ENCODE data around the gene ZCCHC8.

Gene ZCCHC8

DNA sequence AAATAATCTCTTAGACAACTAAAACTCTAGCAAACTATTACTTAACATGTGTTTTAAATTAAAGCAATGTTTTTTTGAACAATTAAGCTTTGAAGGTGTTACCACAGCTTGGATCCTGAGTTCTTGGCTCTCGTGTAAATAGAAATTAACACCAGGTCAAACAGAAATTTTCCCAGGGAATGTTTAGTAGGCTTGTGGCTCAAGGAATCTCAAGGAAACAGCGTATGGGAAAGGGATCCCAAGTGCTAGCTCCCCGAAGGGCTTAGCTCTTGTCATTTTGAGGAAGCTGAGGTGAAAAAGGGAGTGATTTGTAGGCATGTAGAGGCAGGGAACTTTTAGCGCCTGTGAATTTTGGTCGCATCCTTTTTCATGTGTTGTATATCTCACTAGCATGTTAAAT is 37.8 kb upstream of the ZCCHC8 start:
- Histone ChIP-seq H3K9ac (ENCODE audit: low read length) (no peak overlapping the region), H3K14ac (ENCODE audit: low read length in 2 of 2) (no peak overlapping the region), H3K23ac (ENCODE audit: low read length in 2 of 2) (no peak overlapping the region), H3K4ac (ENCODE audit: low read depth in 1 of 2, low read length in 2 of 2) (no peak overlapping the region), H3K9me3 (ENCODE audit: control insufficient read depth, low read length) (no peaks in the 10 kb centered on the region), H3K27me3 (ENCODE audit: control insufficient read depth in 1 of 2, insufficient read depth in 1 of 2, low read length in 2 of 2) (no peaks in the 10 kb centered on the region), H2BK12ac (ENCODE audit: low read length in 2 of 2) (no peak overlapping the region), H2BK120ac (ENCODE audit: low read depth, low read length) (no peak overlapping the region), H3K4me2 (ENCODE audit: low read length, poor library complexity, severe bottlenecking) (no peak overlapping the region), H3K36me3 (ENCODE audit: control insufficient read depth in 1 of 2, insufficient read depth in 2 of 2, low read depth in 1 of 2, low read length in 2 of 2) (peaks cover 0 to 23% of the 10 kb centered on the region in 2 experiments), H3K27ac (ENCODE audit: low read length, poor library complexity, severe bottlenecking) (no peak overlapping the region), H4K91ac (ENCODE audit: low read length) (no peak overlapping the region), H3K4me3 (ENCODE audit: insufficient read depth in 1 of 2, low read depth in 1 of 2, low read length in 2 of 2) (no peak overlapping the region), H2BK15ac (ENCODE audit: low read depth, poor library complexity, severe bottlenecking) (no peak overlapping the region), H4K8ac (ENCODE audit: low read length) (no peak overlapping the region), H2BK5ac (ENCODE audit: low read depth, low read length, poor library complexity, severe bottlenecking) (no peak overlapping the region), H3K79me1 (replicated peaks; ENCODE audit: low read length, poor library complexity, severe bottlenecking) (peaks cover 8% of the 10 kb centered on the region), H3K4me1 (ENCODE audit: control insufficient read depth, insufficient read depth, low read depth, low read length) (no peaks in the 10 kb centered on the region), H2AK5ac (ENCODE audit: low read length, severe bottlenecking) (no peak overlapping the region), H2AFZ (ENCODE audit: low read depth, low read length) (no peak overlapping the region), H3K18ac (ENCODE audit: low read depth in 1 of 2, low read length in 2 of 2) (no peak overlapping the region)
- WGBS = 98% methylated on average over 4 of the region's 5 CpGs
- DNase-seq = no peak

DNA sequence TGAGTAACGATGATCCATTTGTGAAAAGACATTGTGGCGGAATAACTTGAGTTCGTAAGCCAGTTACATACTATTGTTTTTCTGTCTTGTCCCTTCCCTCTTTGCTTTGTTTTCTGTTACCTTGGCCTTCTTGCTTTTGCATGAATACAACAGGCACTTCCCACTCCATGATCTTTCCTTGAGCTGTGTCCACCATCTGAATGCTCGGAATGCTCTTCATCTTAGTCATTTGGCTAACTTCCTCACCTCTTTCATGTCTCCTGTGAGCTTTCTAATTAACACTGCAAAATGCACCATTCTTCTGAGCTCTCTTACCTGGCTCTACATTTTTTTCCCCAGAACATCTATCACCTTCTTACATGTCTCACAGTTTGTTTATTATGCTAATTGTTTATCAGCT is 36.3 kb upstream of the ZCCHC8 start:
- DNase-seq = no peak
- H2BK5ac ChIP-seq (ENCODE audit: low read depth, low read length, poor library complexity, severe bottlenecking) = no peak overlapping the region
- H2BK15ac ChIP-seq (ENCODE audit: low read depth, poor library complexity, severe bottlenecking) = no peak overlapping the region
- no peak overlapping the region for H3K9ac ChIP-seq (ENCODE audit: low read length)
- H2AK5ac ChIP-seq (ENCODE audit: low read length, severe bottlenecking) = no peak overlapping the region
- no peak overlapping the region for H3K14ac ChIP-seq (ENCODE audit: low read length in 2 of 2)
- H3K4me3 ChIP-seq (ENCODE audit: insufficient read depth in 1 of 2, low read depth in 1 of 2, low read length in 2 of 2) = no peak overlapping the region
- no peak overlapping the region for H3K4me2 ChIP-seq (ENCODE audit: low read length, poor library complexity, severe bottlenecking)
- H3K27ac ChIP-seq (ENCODE audit: low read length, poor library complexity, severe bottlenecking) = no peak overlapping the region
- H3K18ac ChIP-seq (ENCODE audit: low read depth in 1 of 2, low read length in 2 of 2) = no peak overlapping the region
- H2AFZ ChIP-seq (ENCODE audit: low read depth, low read length) = no peak overlapping the region
- no peaks in the 10 kb centered on the region for H3K9me3 ChIP-seq (ENCODE audit: control insufficient read depth, low read length)
- H3K36me3 ChIP-seq (ENCODE audit: control insufficient read depth in 1 of 2, insufficient read depth in 2 of 2, low read depth in 1 of 2, low read length in 2 of 2) = peaks cover 4 to 20% of the 10 kb centered on the region in 2 experiments
- H2BK12ac ChIP-seq (ENCODE audit: low read length in 2 of 2) = no peak overlapping the region
- H2BK120ac ChIP-seq (ENCODE audit: low read depth, low read length) = no peak overlapping the region
- no peak overlapping the region for H3K23ac ChIP-seq (ENCODE audit: low read length in 2 of 2)
- H3K4me1 ChIP-seq (ENCODE audit: control insufficient read depth, insufficient read depth, low read depth, low read length) = no peaks in the 10 kb centered on the region
- H3K27me3 ChIP-seq (ENCODE audit: control insufficient read depth in 1 of 2, insufficient read depth in 1 of 2, low read length in 2 of 2) = no peaks in the 10 kb centered on the region
- no peak overlapping the region for H4K91ac ChIP-seq (ENCODE audit: low read length)
- H3K79me1 ChIP-seq (replicated peaks; ENCODE audit: low read length, poor library complexity, severe bottlenecking) = peaks cover 12% of the 10 kb centered on the region
- H3K4ac ChIP-seq (ENCODE audit: low read depth in 1 of 2, low read length in 2 of 2) = no peak overlapping the region
- no peak overlapping the region for H4K8ac ChIP-seq (ENCODE audit: low read length)
- WGBS = 95% methylated on average over 4 of the region's 4 CpGs

DNA sequence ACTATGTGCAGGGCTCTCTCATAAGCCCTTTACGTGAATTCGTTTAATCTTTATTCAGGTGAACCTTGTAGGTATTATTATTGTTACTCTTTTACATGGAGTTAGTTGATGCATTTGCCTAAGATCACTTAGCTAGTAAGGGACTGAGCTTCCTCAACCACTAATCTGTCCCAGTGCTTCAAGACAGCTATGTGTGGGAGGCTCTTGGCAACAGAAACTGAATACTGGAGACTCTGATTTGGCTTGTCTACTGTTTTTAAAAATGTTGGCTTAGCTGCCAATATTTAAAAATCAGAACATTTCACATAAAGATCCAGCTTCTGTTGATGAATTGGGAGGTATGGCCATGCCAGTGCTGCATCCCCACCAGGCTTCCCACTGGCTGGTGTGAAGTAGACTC is 33.1 kb upstream of the ZCCHC8 start:
- H3K4me3 ChIP-seq (ENCODE audit: insufficient read depth in 1 of 2, low read depth in 1 of 2, low read length in 2 of 2) = no peak overlapping the region
- H4K8ac ChIP-seq (ENCODE audit: low read length) = no peak overlapping the region
- no peaks in the 10 kb centered on the region for H3K27me3 ChIP-seq (ENCODE audit: control insufficient read depth in 1 of 2, insufficient read depth in 1 of 2, low read length in 2 of 2)
- no peak overlapping the region for H3K23ac ChIP-seq (ENCODE audit: low read length in 2 of 2)
- no peak overlapping the region for H3K18ac ChIP-seq (ENCODE audit: low read depth in 1 of 2, low read length in 2 of 2)
- H2BK120ac ChIP-seq (ENCODE audit: low read depth, low read length) = no peak overlapping the region
- no peaks in the 10 kb centered on the region for H3K4me1 ChIP-seq (ENCODE audit: control insufficient read depth, insufficient read depth, low read depth, low read length)
- no peak overlapping the region for H3K4ac ChIP-seq (ENCODE audit: low read depth in 1 of 2, low read length in 2 of 2)
- H2AK5ac ChIP-seq (ENCODE audit: low read length, severe bottlenecking) = no peak overlapping the region
- H2BK5ac ChIP-seq (ENCODE audit: low read depth, low read length, poor library complexity, severe bottlenecking) = no peak overlapping the region
- H3K36me3 ChIP-seq (ENCODE audit: control insufficient read depth in 1 of 2, insufficient read depth in 2 of 2, low read depth in 1 of 2, low read length in 2 of 2) = peaks cover 4 to 29% of the 10 kb centered on the region in 2 experiments
- no peak overlapping the region for H2BK15ac ChIP-seq (ENCODE audit: low read depth, poor library complexity, severe bottlenecking)
- H4K91ac ChIP-seq (ENCODE audit: low read length) = no peak overlapping the region
- H3K14ac ChIP-seq (ENCODE audit: low read length in 2 of 2) = no peak overlapping the region
- H3K4me2 ChIP-seq (ENCODE audit: low read length, poor library complexity, severe bottlenecking) = no peak overlapping the region
- no peaks in the 10 kb centered on the region for H3K9me3 ChIP-seq (ENCODE audit: control insufficient read depth, low read length)
- H2AFZ ChIP-seq (ENCODE audit: low read depth, low read length) = no peak overlapping the region
- no peak for DNase-seq
- 94% methylated on average over 2 of the region's 2 CpGs for WGBS
- H3K27ac ChIP-seq (ENCODE audit: low read length, poor library complexity, severe bottlenecking) = no peak overlapping the region
- H2BK12ac ChIP-seq (ENCODE audit: low read length in 2 of 2) = no peak overlapping the region
- H3K79me1 ChIP-seq (replicated peaks; ENCODE audit: low read length, poor library complexity, severe bottlenecking) = peaks cover 15% of the 10 kb centered on the region
- no peak overlapping the region for H3K9ac ChIP-seq (ENCODE audit: low read length)

DNA sequence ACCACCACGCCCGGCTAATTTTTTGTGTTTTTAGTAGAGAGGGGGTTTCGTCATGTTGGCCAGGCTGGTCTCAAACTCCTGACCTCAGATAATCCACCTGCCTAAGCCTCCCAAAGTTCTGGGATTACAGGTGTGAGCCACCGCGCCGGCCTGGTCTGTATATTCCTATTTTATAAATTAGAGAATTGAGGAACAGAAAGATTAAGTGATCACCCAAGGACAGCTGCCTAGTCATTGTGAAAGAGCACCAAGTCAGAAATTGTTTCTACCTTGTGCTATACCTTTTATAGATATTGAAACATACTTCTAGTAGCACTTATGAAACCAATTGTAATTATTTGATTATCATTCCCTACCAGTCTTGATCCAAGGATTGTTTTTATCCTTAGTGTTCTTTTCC is 28.3 kb upstream of the ZCCHC8 start:
- H3K9me3 ChIP-seq (ENCODE audit: control insufficient read depth, low read length) = no peaks in the 10 kb centered on the region

More for the DNA sequence above, 28.3 kb upstream of the ZCCHC8 start:
- Histone ChIP-seq H2AFZ (ENCODE audit: low read depth, low read length) (no peak overlapping the region), H2BK5ac (ENCODE audit: low read depth, low read length, poor library complexity, severe bottlenecking) (no peak overlapping the region), H3K27ac (ENCODE audit: low read length, poor library complexity, severe bottlenecking) (no peak overlapping the region), H3K18ac (ENCODE audit: low read depth in 1 of 2, low read length in 2 of 2) (no peak overlapping the region), H3K4me1 (ENCODE audit: control insufficient read depth, insufficient read depth, low read depth, low read length) (no peaks in the 10 kb centered on the region), H3K23ac (ENCODE audit: low read length in 2 of 2) (no peak overlapping the region), H3K4ac (ENCODE audit: low read depth in 1 of 2, low read length in 2 of 2) (no peak overlapping the region), H3K14ac (ENCODE audit: low read length in 2 of 2) (no peak overlapping the region), H3K4me2 (ENCODE audit: low read length, poor library complexity, severe bottlenecking) (no peak overlapping the region), H3K9ac (ENCODE audit: low read length) (no peak overlapping the region), H3K27me3 (ENCODE audit: control insufficient read depth in 1 of 2, insufficient read depth in 1 of 2, low read length in 2 of 2) (no peaks in the 10 kb centered on the region), H3K79me1 (replicated peaks; ENCODE audit: low read length, poor library complexity, severe bottlenecking) (peaks cover 12% of the 10 kb centered on the region), H2BK15ac (ENCODE audit: low read depth, poor library complexity, severe bottlenecking) (no peak overlapping the region), H2AK5ac (ENCODE audit: low read length, severe bottlenecking) (no peak overlapping the region), H2BK120ac (ENCODE audit: low read depth, low read length) (no peak overlapping the region), H4K8ac (ENCODE audit: low read length) (no peak overlapping the region), H4K91ac (ENCODE audit: low read length) (no peak overlapping the region), H2BK12ac (ENCODE audit: low read length in 2 of 2) (no peak overlapping the region), H3K36me3 (ENCODE audit: control insufficient read depth in 1 of 2, insufficient read depth in 2 of 2, low read depth in 1 of 2, low read length in 2 of 2) (peaks cover 4 to 18% of the 10 kb centered on the region in 2 experiments), H3K4me3 (ENCODE audit: insufficient read depth in 1 of 2, low read depth in 1 of 2, low read length in 2 of 2) (no peak overlapping the region)
- DNase-seq = no peak
- 100% methylated on average over 2 of the region's 6 CpGs for WGBS
